HG03139 (cell line): ENCODE data around the gene PYCARD.
A peak's percentile ranks its signal among the peaks of the same experiment; 100 is the strongest.
"Not testable (repeated sequence)": the region's sequence is repeated elsewhere in the genome, so short reads cannot be mapped to it uniquely, and the experiment has no call there.

Experiments used
- ATAC-seq: cut with Tn5 transposase; IDR thresholded peaks from one replicate; pipeline ENCODE4 v1.9.1; 2021; ENCODE audit not compliant: unreplicated experiment

The PYCARD gene

DNA sequence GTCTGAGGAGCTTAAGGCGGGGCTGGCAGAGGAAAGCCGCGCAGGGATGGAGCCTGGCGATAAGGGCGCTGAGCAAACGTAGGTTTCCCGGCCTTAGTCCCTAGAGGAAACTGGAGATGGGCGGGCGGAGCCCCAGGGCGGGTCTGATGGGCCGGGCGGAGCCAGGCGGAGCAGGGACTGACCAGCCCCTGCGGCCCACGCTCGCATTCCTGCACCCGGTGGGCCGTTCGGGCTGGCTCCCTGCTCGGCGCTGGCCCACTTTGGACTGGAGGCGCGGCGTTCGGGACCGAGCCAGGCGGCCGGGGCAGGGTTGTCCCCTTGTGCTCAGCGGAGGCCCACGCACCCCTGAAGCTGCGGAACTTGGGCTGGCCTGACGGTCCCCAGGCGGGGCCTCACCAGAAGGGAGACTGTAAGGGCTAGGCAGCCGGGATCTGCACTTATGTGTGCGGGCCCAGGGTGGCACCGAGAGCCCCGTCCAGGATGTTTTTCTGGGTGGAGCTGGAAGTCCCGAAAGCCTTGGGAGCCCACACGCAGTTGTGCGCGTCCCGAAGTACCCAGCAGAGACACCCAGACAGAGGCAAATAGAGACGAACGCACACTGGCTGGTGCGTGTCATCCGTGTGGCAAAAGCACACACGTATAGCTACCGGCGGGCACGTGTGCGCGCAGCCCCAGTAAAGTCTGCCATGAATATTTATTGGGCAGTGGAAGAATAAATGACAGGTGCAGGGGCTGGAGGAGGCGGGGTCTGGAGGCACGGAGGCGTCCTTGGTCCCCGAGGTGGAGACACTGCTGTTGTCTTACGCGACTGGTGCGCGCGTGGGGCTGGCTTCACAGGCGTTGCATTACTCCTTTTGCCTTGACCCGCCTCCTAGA is 13.0 kb upstream of the PYCARD start:
- ATAC-seq = no peak

DNA sequence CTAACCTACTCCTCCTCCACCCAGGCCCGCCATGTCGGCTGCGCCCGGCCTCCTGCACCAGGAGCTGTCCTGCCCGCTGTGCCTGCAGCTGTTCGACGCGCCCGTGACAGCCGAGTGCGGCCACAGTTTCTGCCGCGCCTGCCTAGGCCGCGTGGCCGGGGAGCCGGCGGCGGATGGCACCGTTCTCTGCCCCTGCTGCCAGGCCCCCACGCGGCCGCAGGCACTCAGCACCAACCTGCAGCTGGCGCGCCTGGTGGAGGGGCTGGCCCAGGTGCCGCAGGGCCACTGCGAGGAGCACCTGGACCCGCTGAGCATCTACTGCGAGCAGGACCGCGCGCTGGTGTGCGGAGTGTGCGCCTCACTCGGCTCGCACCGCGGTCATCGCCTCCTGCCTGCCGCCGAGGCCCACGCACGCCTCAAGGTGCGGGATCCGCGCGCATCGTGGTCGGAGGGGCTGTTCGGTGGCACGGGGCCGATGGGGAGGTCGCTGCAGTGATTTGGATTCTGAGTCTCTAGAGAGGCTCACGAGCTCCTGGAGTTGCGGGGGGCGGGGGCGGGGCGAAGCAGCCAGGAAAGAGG is 12.2 kb upstream of the PYCARD start:
- no peak for ATAC-seq

DNA sequence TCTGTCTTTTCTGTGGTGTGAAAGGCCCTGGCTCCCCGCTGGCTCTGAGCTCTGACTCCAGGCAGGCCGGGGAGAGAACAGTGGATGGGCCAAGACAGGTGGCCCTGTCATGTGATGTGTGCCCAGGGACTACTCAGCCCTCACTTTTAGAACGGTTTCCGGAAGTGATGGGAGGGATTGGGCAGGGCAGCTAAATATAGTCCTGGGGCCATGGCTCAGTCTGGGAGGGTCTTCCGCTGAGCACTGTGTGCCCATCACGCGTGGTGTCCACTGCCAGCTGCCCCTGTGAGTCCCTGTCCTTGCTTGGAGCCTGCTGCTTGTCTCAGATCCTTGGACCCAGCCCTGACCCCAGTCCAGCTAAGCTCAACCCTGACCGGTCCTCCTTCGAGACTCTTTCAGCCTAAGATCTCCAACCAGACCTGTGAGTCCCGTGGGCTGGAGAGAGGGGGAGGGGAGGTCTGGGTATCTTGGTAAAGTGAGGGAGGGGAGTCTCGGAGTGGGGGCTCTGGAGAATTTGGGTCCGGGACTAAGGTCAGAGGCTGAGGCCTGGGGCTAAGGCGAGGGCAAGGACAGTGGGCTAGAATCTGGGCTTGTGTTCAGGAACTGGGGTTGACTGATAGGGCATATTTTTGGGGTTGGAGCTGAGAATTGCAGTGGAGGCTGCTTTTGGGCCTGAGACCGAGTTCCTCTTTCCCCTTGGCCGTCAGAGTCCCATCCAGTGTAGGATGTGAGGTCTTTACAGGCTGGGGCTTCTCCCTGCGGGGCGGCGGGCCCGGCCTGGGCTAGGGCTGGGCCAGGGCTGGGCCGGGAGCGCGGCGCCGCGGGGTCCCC is 11.5 kb upstream of the PYCARD start, which contains the start of gene TRIM72:
Gene TRIM72 (plus strand): TSS at position 243 of the 831 bp plus-strand sequence. CDS start 620 bp downstream, outside the sequence.
- no peak for ATAC-seq

DNA sequence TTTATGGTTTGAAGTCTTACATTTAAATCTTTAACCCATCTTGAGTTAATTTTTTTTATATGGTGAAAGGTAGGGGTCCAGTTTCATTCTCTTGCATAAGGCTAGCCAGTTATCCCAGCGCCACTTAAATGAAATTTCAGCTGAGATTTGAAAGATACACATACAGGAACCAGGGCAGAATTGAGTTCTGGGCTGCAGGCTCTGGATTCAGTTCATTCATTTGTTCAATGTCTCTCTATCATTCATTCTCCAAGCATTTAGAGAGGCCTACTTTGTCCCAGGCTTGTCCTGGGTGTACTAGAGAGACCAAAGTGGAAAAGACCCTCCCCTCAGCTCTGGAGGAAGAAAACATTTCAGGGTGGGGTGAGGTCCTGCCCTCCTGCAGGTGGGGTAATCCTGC is 10.8 kb upstream of the PYCARD start:
- ATAC-seq = no peak

DNA sequence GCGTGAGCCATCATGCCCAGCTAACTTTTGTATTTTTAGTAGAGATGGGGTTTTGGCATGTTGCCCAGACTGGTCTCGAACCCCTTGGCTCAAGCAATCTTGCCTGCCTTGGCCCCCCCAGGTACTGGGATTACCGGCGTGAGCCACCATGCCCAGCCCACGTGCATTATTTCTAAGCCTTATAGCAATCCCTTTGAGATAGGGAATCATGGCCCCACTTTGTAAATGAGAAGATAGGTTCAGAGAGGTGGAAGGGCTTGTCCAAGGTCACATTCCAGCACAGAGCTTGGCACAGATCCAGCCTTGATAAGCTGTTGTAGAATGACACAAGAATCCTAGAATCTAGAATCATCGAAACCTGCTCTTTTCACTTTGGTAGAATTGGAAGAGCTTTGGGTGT is 4.2 kb upstream of the PYCARD start:
- ATAC-seq = no peak

GRCh38 chr16:31204871-31205666 is 2.5 kb upstream of the PYCARD start:
- no peak for ATAC-seq

GRCh38 chr16:31201582-31202413 is 762 bp downstream of the PYCARD start:
- ATAC-seq = peak; percentile 48

DNA sequence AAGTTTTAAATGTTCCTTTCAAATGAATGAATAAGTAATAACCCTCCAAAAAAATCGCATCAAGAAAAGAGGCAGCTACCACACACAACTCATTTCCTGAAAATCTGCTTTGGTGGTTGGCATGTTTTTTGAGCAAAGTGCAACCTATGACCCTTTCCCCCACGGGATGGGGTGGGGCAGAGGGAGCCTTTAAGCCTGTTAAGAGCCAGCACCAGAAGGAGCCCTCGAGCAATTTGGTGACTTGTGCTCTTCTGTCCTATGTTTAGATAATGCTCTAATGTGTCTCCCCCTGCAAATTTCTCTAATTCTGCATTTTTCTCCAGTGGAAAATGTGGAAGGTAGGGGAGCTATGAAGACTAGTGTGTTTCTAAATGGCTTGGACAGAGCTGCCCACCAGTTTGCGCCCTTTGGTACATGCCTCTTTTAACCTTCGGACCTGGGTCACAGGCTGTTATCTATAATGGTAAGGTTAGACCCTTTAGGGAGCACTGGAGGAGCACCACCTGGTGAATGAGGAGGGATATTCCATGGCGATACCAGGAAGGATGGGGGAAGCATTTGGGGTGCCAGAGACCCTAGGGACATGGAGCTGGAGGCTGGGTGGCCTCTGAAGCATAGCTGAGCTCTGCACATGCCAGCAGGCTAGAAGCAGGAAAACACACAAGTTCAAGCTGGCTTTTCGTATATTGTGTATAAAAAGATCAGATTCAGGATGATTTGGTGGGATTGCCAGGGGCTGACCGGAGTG is 1.6 kb downstream of the PYCARD start:
- no peak for ATAC-seq

DNA sequence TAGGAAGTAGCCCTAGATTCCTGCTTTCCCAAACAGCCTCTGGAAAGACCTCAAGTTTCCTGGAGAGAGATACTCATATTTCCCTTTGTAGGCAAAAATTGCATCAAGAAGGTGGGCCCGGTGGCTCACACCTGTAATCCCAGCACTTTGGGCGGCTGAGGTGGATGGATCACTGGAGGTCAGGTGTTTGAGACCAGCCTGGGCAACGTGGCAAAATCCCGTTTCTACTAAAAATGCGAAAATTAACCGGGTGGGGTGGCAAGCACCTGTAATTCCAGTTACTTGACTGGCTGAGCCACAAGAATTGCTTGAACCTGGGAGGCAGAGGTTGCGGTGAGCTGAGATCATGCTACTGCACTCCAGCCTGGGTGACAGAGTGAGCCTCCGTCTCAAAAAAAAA is 2.4 kb downstream of the PYCARD start:
- ATAC-seq = not testable (repeated sequence)

DNA sequence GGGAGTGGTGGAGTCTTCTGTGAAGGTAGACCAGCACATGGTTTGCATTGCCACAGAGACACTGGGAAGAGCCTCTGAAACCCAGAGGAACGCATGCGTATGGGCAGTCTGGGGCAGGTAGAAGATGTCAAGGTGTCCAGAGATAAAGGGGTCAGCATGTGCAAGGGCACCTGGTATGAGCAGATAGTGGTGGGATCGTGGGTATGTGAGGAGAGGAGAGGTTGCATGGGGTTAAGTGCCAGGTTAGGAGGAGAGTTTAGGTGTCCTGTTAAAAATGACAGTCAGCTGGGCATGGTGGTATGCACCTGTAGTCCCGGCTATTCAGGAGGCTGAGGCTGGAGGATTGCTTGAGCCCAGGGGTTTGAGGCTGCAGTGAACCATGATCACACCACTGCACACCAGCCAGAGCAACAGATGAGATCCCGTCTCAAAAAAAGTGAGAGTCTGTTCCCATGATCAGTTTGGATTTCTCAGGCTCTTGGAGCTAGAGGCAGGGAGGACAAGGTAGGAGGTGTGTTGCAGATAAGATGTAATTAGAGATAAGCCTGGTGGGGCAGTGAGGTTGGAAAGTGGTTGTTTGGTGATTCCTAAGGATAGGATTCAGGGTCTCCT is 3.0 kb downstream of the PYCARD start:
- no peak for ATAC-seq

DNA sequence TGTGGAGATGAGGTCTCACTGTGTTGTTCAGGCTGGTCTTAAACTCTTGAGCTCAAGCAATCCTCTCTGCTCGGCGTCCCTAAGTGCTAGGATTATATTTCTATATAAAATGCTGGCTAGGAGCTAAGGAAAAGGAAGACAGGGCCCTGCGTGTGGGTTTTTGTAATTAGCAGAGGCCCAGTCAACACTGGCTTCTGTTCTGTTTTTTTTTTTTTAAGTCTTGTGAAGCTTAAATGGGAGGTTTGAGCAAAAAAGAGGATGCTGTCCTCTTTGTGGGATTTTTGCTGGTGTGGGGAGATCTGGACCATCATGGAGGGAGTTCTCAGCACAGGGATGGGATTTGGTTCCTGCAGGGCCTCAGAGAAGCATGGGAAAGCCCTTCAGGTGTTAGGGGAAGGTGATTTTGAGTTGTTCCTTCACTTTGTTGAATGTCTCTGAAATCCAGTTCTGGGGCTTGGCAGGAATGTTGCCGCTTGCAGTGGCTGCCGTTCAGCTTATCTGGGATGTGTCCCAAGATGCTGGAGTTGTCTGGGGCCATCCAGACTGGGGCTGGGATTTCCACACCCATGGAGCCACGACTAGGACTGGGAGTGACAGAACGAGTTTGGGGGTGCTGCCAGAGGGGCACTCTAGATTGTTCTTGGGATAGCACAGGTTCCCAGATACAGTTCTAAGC is 4.2 kb downstream of the PYCARD start:
- no peak for ATAC-seq

- ATAC-seq = no peak
Observed at GRCh38 chr16:31196324-31197088, 6.1 kb downstream of the PYCARD start.

DNA sequence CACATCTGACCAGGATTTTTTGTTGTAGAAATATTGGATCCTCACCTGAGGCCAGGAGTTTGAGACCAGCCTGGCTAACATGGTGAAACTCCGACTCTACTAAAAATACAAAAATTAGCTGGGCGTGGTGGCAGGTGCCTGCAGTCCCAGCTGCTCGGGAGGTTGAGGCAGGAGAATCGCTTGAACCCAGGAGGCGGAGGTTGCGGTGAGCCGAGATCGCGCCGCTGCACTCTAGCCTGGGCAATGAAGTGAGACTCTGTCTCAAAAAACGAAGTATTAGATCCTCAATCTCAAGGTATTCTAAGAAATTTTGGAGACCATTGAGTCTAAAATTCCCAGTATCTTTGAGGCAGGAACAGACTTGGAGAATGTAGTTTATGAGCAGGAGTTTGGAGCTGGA is 6.7 kb downstream of the PYCARD start:
- not testable (repeated sequence) for ATAC-seq

- ATAC-seq = no peak
Observed at GRCh38 chr16:31194898-31195297, 7.7 kb downstream of the PYCARD start.

- no peak for ATAC-seq
Observed at GRCh38 chr16:31193874-31194273, 8.7 kb downstream of the PYCARD start.

- no peak for ATAC-seq
Observed at GRCh38 chr16:31192856-31193642, 9.5 kb downstream of the PYCARD start.
